Endothelial cell of umbilical vein (primary cell): Measurements from ENCODE around the gene RND1. TPM values are rescaled to one million over a fixed set of nuclear protein-coding genes. Genes with fewer than 3 reads are reported as not detected.

Experiments
- BruUV-seq: library from RNA; stranded (reverse); fragments of 400-500 nt; replicated peaks from 2 replicates; lab custom pipeline; 2021; lab: Mats Ljungman, UMichigan
- CTCF ChIA-PET: fragments of 300-600, 350-600 bp; sonication (Branson Sonifier 250); formaldehyde crosslinking; loops from one replicate; lab custom pipeline; 2021; ENCODE audit warnings: antibody characterized with exemption, inconsistent platforms; lab: Charles Lee
- POLR2A ChIA-PET: fragments of 300-600, 350-600 bp; sonication (Branson Sonifier 250); formaldehyde crosslinking; loops from one replicate; lab custom pipeline; 2021; ENCODE audit warnings: antibody characterized with exemption, inconsistent platforms; lab: Charles Lee
- DNase-seq: peaks from one replicate; pipeline ENCODE4 v3.0.0-alpha.2; 2011; ENCODE audit warnings: low read depth, low spot score
- FAIRE-seq: peaks from 2 replicates; lab custom pipeline; 2011; peaks lifted over from hg19 to GRCh38; lab: Jason Lieb, UNC
- H2AFZ ChIP-seq: 2 replicates; pipeline ENCODE4 v1.6.0; 2012; ENCODE audit warnings: low read depth, low read length, control low read depth, inconsistent platforms
- H3K27ac ChIP-seq: 2 replicates; pipeline ENCODE4 v1.5.1; 2011; ENCODE audit warnings: low read depth, mild to moderate bottlenecking, control low read depth, low read length, moderate library complexity; ENCODE audit not compliant: insufficient read depth
- H3K27me3 ChIP-seq, 2 experiments: 2 replicates each; pipeline versions ENCODE4 v1.6.0 to v1.6.1; 2011; ENCODE audit warnings: low read length in 2 of 2, mixed read lengths in 1 of 2; ENCODE audit not compliant: control insufficient read depth in 2 of 2, insufficient read depth in 2 of 2
- H3K36me3 ChIP-seq, 2 experiments: 2 replicates in 1 of 2; 3 replicates in 1 of 2; pipeline ENCODE4 v1.5.1; 2011; ENCODE audit warnings: low read length in 2 of 2, mild to moderate bottlenecking in 1 of 2, moderate library complexity in 1 of 2; ENCODE audit not compliant: control insufficient read depth in 2 of 2, insufficient read depth in 2 of 2; ENCODE audit errors: extremely low read depth in 1 of 2
- H3K4me1 ChIP-seq: 3 replicates; pipeline ENCODE4 v1.5.1; 2011; ENCODE audit warnings: mild to moderate bottlenecking, low read length; ENCODE audit not compliant: control insufficient read depth, insufficient read depth; ENCODE audit errors: extremely low read depth
- H3K4me2 ChIP-seq: 2 replicates; pipeline ENCODE4 v1.6.1; 2011; ENCODE audit warnings: low read length, control low read depth, mixed read lengths; ENCODE audit not compliant: insufficient read depth
- H3K4me3 ChIP-seq, 3 experiments: fragments of 200-600 bp in 1 of 3; sonication (generic), shearing (Covaris generic) in 1 of 3; replicated peaks in 1 of 3; 2 replicates each; pipeline ENCODE4 v1.5.1; 2011 to 2016; ENCODE audit warnings: control low read depth in 3 of 3, low read length in 3 of 3, mild to moderate bottlenecking in 2 of 3, inconsistent platforms in 1 of 3, low read depth in 1 of 3, moderate library complexity in 1 of 3; ENCODE audit not compliant: insufficient read depth in 1 of 3
- H3K79me2 ChIP-seq: 2 replicates; pipeline ENCODE4 v1.6.0; 2012; ENCODE audit warnings: low read length, inconsistent platforms; ENCODE audit not compliant: control insufficient read depth, insufficient read depth
- H3K9ac ChIP-seq: replicated peaks from 2 replicates; pipeline ENCODE3; 2011; ENCODE audit warnings: low read length, control low read depth; ENCODE audit not compliant: insufficient read depth; ENCODE audit errors: extremely low read depth
- H3K9me1 ChIP-seq: replicated peaks from 3 replicates; pipeline ENCODE4 v1.6.0; 2011; ENCODE audit warnings: mild to moderate bottlenecking, low read length; ENCODE audit not compliant: control insufficient read depth, insufficient read depth; ENCODE audit errors: extremely low read depth
- H3K9me3 ChIP-seq: replicated peaks from 2 replicates; pipeline ENCODE4 v1.5.1; 2012; ENCODE audit warnings: low read length, inconsistent platforms; ENCODE audit not compliant: control insufficient read depth, insufficient read depth
- H4K20me1 ChIP-seq: replicated peaks from 2 replicates; pipeline ENCODE3; 2011; ENCODE audit warnings: mild to moderate bottlenecking, low read length; ENCODE audit not compliant: control insufficient read depth, insufficient read depth; ENCODE audit errors: extremely low read depth
- CTCF ChIP-seq, 2 donors: IDR thresholded peaks; 1 replicate in 1 of 2; 2 replicates in 1 of 2; pipeline ENCODE4 v1.5.1; 2011; ENCODE audit warnings: low read length in 2 of 2, mild to moderate bottlenecking in 2 of 2, moderate library complexity in 2 of 2, control low read depth in 1 of 2, inconsistent platforms in 1 of 2, low read depth in 1 of 2; ENCODE audit not compliant: insufficient read depth in 1 of 2; ENCODE audit errors: extremely low read depth in 1 of 2
- EZH2 ChIP-seq: IDR thresholded peaks from 2 replicates; pipeline ENCODE4 v1.6.1; 2012; ENCODE audit warnings: borderline replicate concordance, low read depth, mild to moderate bottlenecking, moderate library complexity, low read length, inconsistent platforms; ENCODE audit not compliant: severe bottlenecking
- FOS ChIP-seq: IDR thresholded peaks from 2 replicates; pipeline ENCODE4 v1.6.1; 2011; ENCODE audit warnings: mild to moderate bottlenecking, low read length, moderate library complexity, borderline replicate concordance; ENCODE audit not compliant: insufficient read depth
- GATA2 ChIP-seq: IDR thresholded peaks from 2 replicates; pipeline ENCODE4 v1.7.0; 2011; ENCODE audit warnings: low read depth, mild to moderate bottlenecking, moderate library complexity, mixed read lengths, low read length; ENCODE audit not compliant: insufficient read length, insufficient read depth
- JUN ChIP-seq: IDR thresholded peaks from 2 replicates; pipeline ENCODE4 v1.6.1; 2011; ENCODE audit warnings: borderline replicate concordance, low read depth; ENCODE audit not compliant: insufficient read length, insufficient read depth
- MYC ChIP-seq: IDR thresholded peaks from one replicate; pipeline ENCODE4 v1.6.1; 2011; ENCODE audit warnings: mild to moderate bottlenecking, low read depth, low read length
- POLR2A ChIP-seq: IDR thresholded peaks from 2 replicates; pipeline ENCODE4 v1.6.1; 2012; ENCODE audit warnings: low read depth, mild to moderate bottlenecking, control low read depth, low read length
- POLR2AphosphoS5 ChIP-seq: IDR thresholded peaks from 2 replicates; pipeline ENCODE4 v1.6.1; 2012; ENCODE audit warnings: low read depth, mild to moderate bottlenecking, control low read depth, low read length, moderate library complexity; ENCODE audit not compliant: insufficient read depth
- dilution Hi-C: fragments of 300-500 bp; cut with MboI; formaldehyde crosslinking; loops from one replicate; pipeline ENCODE4 v1.15.0; 2019; ENCODE audit warnings: low sequenced_read_pairs; ENCODE audit not compliant: extremely low pct_ligation_motif_present
- intact Hi-C: fragments of 100-400 bp; cut with micrococcal nuclease; formaldehyde crosslinking; loops from one replicate; pipeline ENCODE4 v1.10.0; 2022
- polyA plus RNA-seq, 4 experiments: library from polyadenylated mRNA; depleted of rRNA in 3 of 4; stranded (reverse) in 3 of 4; unstranded in 1 of 4; fragments of >200 nt; gene quantifications; 2 replicates each; pipeline versions ENCODE4 v1.2.1 to v1.2.3, GENCODE V29; 2011 to 2012; ENCODE audit warnings: missing spikeins in 1 of 4
- total RNA-seq: library from RNA; stranded (reverse); gene quantifications from 2 replicates; pipeline ENCODE4 v1.2.3, GENCODE V29; 2021
- TF ChIP-seq, protein P1 (sequence below): IDR thresholded peaks from 2 replicates; pipeline ENCODE4 v1.6.1; 2011; ENCODE audit not compliant: insufficient read depth, insufficient read length

Gene RND1
- total and polyA plus RNA-seq, 2 donors (not counting 3 experiments of a cell fraction or from before 2014, with no cell fraction given) = 4.0 to 9.9 TPM

DNA sequence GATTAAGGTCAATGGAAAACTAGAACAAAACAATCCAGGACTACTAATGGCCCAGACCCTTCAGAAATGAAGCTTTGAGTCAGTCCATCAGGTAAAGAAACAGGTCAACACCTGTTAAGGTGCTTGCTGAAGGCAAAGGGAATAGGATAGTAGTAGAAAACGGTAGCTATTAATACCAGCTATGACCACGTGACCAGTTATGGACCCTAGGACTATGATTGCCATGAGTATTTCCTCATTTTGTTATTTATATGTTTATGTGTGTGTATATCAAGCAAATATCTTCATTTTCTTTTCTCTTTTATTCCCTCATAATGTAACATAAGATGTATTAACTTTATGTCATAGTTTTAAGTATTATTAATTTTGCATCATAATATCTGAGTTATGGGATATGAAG is 34.0 kb upstream of the RND1 start:
- Histone ChIP-seq H3K9ac (no peak overlapping the region), H3K79me2 (no peaks in the 10 kb centered on the region), H3K4me3 (no peak overlapping the region), H2AFZ (no peak overlapping the region), H3K9me1 (no peaks in the 10 kb centered on the region), H3K36me3 (no peaks in the 10 kb centered on the region), H4K20me1 (no peaks in the 10 kb centered on the region), H3K4me2 (no peak overlapping the region), H3K4me1 (peaks cover 3% of the 10 kb centered on the region), H3K9me3 (no peaks in the 10 kb centered on the region), H3K27ac (no peak overlapping the region), H3K27me3 (no peaks in the 10 kb centered on the region)
- ChIA-PET POLR2A (interaction anchor here (1.3 kb wide), 1 partner anchor 34 kb away, joined by 5 read pairs; the partner anchor contains the start of gene RND1), CTCF (interaction anchor here (1.0 to 6.7 kb wide), 7 partner anchors 9 to 89 kb away, joined by 3 to 72 read pairs (median 3); partner anchors contain the start of gene DDX23)
- no TSS peak for BruUV-seq
- DNase-seq = no peak
- TF ChIP-seq FOS (no peak), POLR2A (no peak), POLR2AphosphoS5 (no peak), MYC (no peak), JUN (no peak), CTCF (IDR thresholded peaks at IDR 0.05; ENCODE audit: extremely low read depth in 1 of 2, insufficient read depth in 1 of 2, low read depth in 1 of 2, low read length in 2 of 2) (no peak), EZH2 (no peak), GATA2 (no peak)
- TF ChIP-seq, protein P1, sequence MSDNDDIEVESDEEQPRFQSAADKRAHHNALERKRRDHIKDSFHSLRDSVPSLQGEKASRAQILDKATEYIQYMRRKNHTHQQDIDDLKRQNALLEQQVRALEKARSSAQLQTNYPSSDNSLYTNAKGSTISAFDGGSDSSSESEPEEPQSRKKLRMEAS = no peak
- dilution Hi-C loops = no loop called here
- intact Hi-C loops = no loop called here
- FAIRE-seq = no peak
